HepG2 (cell line): ENCODE measurements around the gene C19orf73. TPM values are rescaled to one million over a fixed set of nuclear protein-coding genes. Genes with fewer than 3 reads are reported as not detected.

Experiments used
- BHLHE40 ChIP-seq: IDR thresholded peaks from 2 replicates; pipeline ENCODE4 v1.6.1; 2011; ENCODE audit warnings: low read length, improper control_type of control experiment
- CC2D1A ChIP-seq: sonication (generic); formaldehyde crosslinking; IDR thresholded peaks from 2 replicates; pipeline ENCODE4 v1.8.1; 2023; ENCODE audit warnings: mild to moderate bottlenecking, missing genetic modification reagents
- EEA1 ChIP-seq: sonication (generic); formaldehyde crosslinking; IDR thresholded peaks from 2 replicates; pipeline ENCODE4 v1.5.1; 2020; ENCODE audit warnings: mild to moderate bottlenecking, missing genetic modification reagents, borderline replicate concordance
- HES4 ChIP-seq: sonication (generic); formaldehyde crosslinking; IDR thresholded peaks from 2 replicates; pipeline ENCODE4 v1.9.0; 2021; ENCODE audit warnings: mild to moderate bottlenecking, missing genetic modification reagents, borderline replicate concordance
- HMG20B ChIP-seq: conservative IDR thresholded peaks from 2 replicates; pipeline ENCODE4 v1.6.1; 2016; ENCODE audit warnings: missing genetic modification reagents, missing compliant biosample characterization
- KLF11 ChIP-seq: IDR thresholded peaks from 2 replicates; pipeline ENCODE4 v1.6.1; 2016; ENCODE audit warnings: missing compliant biosample characterization
- KLF16 ChIP-seq, 2 experiments: sonication (generic) in 1 of 2; formaldehyde crosslinking in 1 of 2; IDR thresholded peaks; 2 replicates each; pipeline versions ENCODE4 v1.6.1 to v1.8.0; 2016 to 2023; ENCODE audit warnings: missing genetic modification reagents in 2 of 2, missing compliant biosample characterization in 1 of 2
- PAX8 ChIP-seq: sonication (generic); formaldehyde crosslinking; IDR thresholded peaks from 2 replicates; pipeline ENCODE4 v1.8.0; 2022; ENCODE audit warnings: mild to moderate bottlenecking, missing genetic modification reagents, borderline replicate concordance
- TCF7 ChIP-seq: sonication (generic); IDR thresholded peaks from 2 replicates; pipeline ENCODE4 v1.6.1; 2016; ENCODE audit warnings: antibody characterized with exemption, low read depth
- TOE1 ChIP-seq: sonication (generic); formaldehyde crosslinking; IDR thresholded peaks from 2 replicates; pipeline ENCODE4 v1.4.0; 2020; ENCODE audit warnings: mild to moderate bottlenecking, missing genetic modification reagents
- ZBTB20 ChIP-seq: sonication (generic); formaldehyde crosslinking; IDR thresholded peaks from 2 replicates; pipeline ENCODE4 v1.8.1; 2023; ENCODE audit warnings: missing genetic modification reagents, low read depth, mild to moderate bottlenecking, borderline replicate concordance
- ZBTB7B ChIP-seq: sonication (generic); formaldehyde crosslinking; IDR thresholded peaks from 2 replicates; pipeline ENCODE4 v1.4.0; 2020; ENCODE audit warnings: missing genetic modification reagents
- ZFY ChIP-seq: sonication (generic); formaldehyde crosslinking; IDR thresholded peaks from 2 replicates; pipeline ENCODE4 v1.4.0; 2020; ENCODE audit warnings: missing genetic modification reagents
- ZMYM3 ChIP-seq: sonication (generic); formaldehyde crosslinking; IDR thresholded peaks from 2 replicates; pipeline ENCODE4 v1.5.1; 2020; ENCODE audit warnings: mild to moderate bottlenecking, missing genetic modification reagents
- ZNF264 ChIP-seq: sonication (generic); formaldehyde crosslinking; IDR thresholded peaks from 2 replicates; pipeline ENCODE4 v1.4.0; 2020; ENCODE audit warnings: missing genetic modification reagents
- ZNF749 ChIP-seq: sonication (generic); formaldehyde crosslinking; IDR thresholded peaks from 2 replicates; pipeline ENCODE4 v1.8.0; 2022; ENCODE audit warnings: mild to moderate bottlenecking, missing genetic modification reagents, moderate library complexity, borderline replicate concordance
- ZNF788 ChIP-seq: sonication (generic); formaldehyde crosslinking; IDR thresholded peaks from 2 replicates; pipeline ENCODE4 v1.5.0; 2020; ENCODE audit warnings: mild to moderate bottlenecking, missing genetic modification reagents, borderline replicate concordance
- ZSCAN31 ChIP-seq: sonication (generic); formaldehyde crosslinking; IDR thresholded peaks from 2 replicates; pipeline ENCODE4 v1.5.0; 2020; ENCODE audit warnings: low read depth, mild to moderate bottlenecking, missing genetic modification reagents
- polyA plus RNA-seq, 8 experiments: library from polyadenylated mRNA; depleted of rRNA in 3 of 8; stranded (reverse) in 7 of 8; unstranded in 1 of 8; fragments of >200 nt; fragmentation: Illumina TruSeq in 4 of 8; extraction: Trizol in 4 of 8; gene quantifications; 2 replicates each; pipeline versions ENCODE4 v1.2.1 to v1.2.3, GENCODE V29; 2011 to 2016; ENCODE audit warnings: low read depth in 4 of 8, missing spikeins in 1 of 8, mixed read lengths in 1 of 8; ENCODE audit not compliant: insufficient read depth in 1 of 8
- total RNA-seq, 5 experiments: library from RNA; depleted of rRNA; stranded (reverse); fragments of >200 nt; fragmentation: Illumina TruSeq; extraction: Trizol; gene quantifications; 2 replicates each; pipeline ENCODE4 v1.2.3, GENCODE V29; 2016; ENCODE audit warnings: low read depth in 1 of 5
- TF ChIP-seq, protein P1 (sequence below): conservative IDR thresholded peaks from 2 replicates; pipeline ENCODE4 v1.6.1; 2018; ENCODE audit warnings: missing genetic modification reagents
- TF ChIP-seq, protein P2 (sequence below): sonication (generic); formaldehyde crosslinking; IDR thresholded peaks from 2 replicates; pipeline ENCODE4 v1.4.0; 2020; ENCODE audit warnings: low read depth, missing genetic modification reagents
- TF ChIP-seq, protein P3 (sequence below): sonication (generic); formaldehyde crosslinking; IDR thresholded peaks from 2 replicates; pipeline ENCODE4 v1.8.0; 2022; ENCODE audit warnings: missing genetic modification reagents, mild to moderate bottlenecking, borderline replicate concordance
- TF ChIP-seq, protein P4 (sequence below): sonication (generic); formaldehyde crosslinking; IDR thresholded peaks from 2 replicates; pipeline ENCODE4 v1.8.0; 2022; ENCODE audit warnings: low read depth, missing genetic modification reagents

The C19orf73 gene
- total and polyA plus RNA-seq, 2 of the 13 experiments (the other 11 are each of a cell fraction or from before 2014, with no cell fraction given), result 1.4 to 1.5 TPM

- TF ChIP-seq TCF7, result no peak
- TF ChIP-seq PAX8 (CRISPR knock-in tag), result no peak
- TF ChIP-seq, protein P1, sequence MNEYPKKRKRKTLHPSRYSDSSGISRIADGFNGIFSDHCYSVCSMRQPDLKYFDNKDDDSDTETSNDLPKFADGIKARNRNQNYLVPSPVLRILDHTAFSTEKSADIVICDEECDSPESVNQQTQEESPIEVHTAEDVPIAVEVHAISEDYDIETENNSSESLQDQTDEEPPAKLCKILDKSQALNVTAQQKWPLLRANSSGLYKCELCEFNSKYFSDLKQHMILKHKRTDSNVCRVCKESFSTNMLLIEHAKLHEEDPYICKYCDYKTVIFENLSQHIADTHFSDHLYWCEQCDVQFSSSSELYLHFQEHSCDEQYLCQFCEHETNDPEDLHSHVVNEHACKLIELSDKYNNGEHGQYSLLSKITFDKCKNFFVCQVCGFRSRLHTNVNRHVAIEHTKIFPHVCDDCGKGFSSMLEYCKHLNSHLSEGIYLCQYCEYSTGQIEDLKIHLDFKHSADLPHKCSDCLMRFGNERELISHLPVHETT (CRISPR knock-in tag), result no peak
- no peak for TF ChIP-seq KLF11 (CRISPR knock-in tag)
- no peak for TF ChIP-seq TOE1 (CRISPR knock-in tag)
- TF ChIP-seq, protein P2, sequence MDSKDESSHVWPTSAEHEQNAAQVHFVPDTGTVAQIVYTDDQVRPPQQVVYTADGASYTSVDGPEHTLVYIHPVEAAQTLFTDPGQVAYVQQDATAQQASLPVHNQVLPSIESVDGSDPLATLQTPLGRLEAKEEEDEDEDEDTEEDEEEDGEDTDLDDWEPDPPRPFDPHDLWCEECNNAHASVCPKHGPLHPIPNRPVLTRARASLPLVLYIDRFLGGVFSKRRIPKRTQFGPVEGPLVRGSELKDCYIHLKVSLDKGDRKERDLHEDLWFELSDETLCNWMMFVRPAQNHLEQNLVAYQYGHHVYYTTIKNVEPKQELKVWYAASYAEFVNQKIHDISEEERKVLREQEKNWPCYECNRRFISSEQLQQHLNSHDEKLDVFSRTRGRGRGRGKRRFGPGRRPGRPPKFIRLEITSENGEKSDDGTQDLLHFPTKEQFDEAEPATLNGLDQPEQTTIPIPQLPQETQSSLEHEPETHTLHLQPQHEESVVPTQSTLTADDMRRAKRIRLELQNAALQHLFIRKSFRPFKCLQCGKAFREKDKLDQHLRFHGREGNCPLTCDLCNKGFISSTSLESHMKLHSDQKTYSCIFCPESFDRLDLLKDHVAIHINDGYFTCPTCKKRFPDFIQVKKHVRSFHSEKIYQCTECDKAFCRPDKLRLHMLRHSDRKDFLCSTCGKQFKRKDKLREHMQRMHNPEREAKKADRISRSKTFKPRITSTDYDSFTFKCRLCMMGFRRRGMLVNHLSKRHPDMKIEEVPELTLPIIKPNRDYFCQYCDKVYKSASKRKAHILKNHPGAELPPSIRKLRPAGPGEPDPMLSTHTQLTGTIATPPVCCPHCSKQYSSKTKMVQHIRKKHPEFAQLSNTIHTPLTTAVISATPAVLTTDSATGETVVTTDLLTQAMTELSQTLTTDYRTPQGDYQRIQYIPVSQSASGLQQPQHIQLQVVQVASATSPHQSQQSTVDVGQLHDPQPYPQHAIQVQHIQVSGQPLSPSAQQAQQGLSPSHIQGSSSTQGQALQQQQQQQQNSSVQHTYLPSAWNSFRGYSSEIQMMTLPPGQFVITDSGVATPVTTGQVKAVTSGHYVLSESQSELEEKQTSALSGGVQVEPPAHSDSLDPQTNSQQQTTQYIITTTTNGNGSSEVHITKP, result peak; percentile 82; the same call in 1 of the 2 replicates
- TF ChIP-seq ZSCAN31 (CRISPR knock-in tag), result no peak
- no peak for TF ChIP-seq EEA1 (CRISPR knock-in tag)
- TF ChIP-seq, protein P3, sequence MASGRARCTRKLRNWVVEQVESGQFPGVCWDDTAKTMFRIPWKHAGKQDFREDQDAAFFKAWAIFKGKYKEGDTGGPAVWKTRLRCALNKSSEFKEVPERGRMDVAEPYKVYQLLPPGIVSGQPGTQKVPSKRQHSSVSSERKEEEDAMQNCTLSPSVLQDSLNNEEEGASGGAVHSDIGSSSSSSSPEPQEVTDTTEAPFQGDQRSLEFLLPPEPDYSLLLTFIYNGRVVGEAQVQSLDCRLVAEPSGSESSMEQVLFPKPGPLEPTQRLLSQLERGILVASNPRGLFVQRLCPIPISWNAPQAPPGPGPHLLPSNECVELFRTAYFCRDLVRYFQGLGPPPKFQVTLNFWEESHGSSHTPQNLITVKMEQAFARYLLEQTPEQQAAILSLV, result no peak
- TF ChIP-seq ZMYM3, result no peak
- TF ChIP-seq ZBTB20 (CRISPR knock-in tag), result no peak
- no peak for TF ChIP-seq ZNF749 (CRISPR knock-in tag)
- TF ChIP-seq HMG20B (CRISPR knock-in tag), result no peak
- TF ChIP-seq, protein P4, sequence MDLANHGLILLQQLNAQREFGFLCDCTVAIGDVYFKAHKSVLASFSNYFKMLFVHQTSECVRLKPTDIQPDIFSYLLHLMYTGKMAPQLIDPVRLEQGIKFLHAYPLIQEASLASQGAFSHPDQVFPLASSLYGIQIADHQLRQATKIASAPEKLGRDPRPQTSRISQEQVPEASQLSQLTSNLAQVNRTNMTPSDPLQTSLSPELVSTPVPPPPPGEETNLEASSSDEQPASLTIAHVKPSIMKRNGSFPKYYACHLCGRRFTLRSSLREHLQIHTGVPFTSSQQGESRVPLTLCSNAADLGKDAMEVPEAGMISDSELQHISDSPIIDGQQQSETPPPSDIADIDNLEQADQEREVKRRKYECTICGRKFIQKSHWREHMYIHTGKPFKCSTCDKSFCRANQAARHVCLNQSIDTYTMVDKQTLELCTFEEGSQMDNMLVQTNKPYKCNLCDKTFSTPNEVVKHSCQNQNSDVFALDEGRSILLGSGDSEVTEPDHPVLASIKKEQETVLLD (CRISPR knock-in tag), result no peak
- no peak for TF ChIP-seq CC2D1A (CRISPR knock-in tag)
- no peak for TF ChIP-seq HES4 (CRISPR knock-in tag)
- TF ChIP-seq ZNF264 (CRISPR knock-in tag), result no peak
- 0 out of 4 replicates have a peak, but pooled peaks of 1 of the 2 experiments have one; percentile 22 for TF ChIP-seq KLF16 (CRISPR knock-in tag; IDR thresholded peaks at IDR 0.05)
- TF ChIP-seq ZBTB7B (CRISPR knock-in tag), result 0 out of 2 replicates have a peak, but pooled peaks have one; percentile 32
- TF ChIP-seq BHLHE40, result no peak
- TF ChIP-seq ZNF788 (CRISPR knock-in tag), result peak; percentile 68; the same call in 1 of the 2 replicates
- TF ChIP-seq ZFY (CRISPR knock-in tag), result no peak; the same call in 1 of the 2 replicates
Measured at GRCh38 chr19:49155005-49155819, 36.3 kb upstream of the C19orf73 start, which contains the start of gene HRC (continued).
